WTC11 (cell line): ENCODE measurements around the gene TEKT2. TPM values are rescaled to one million over a fixed set of nuclear protein-coding genes. Genes with fewer than 3 reads are reported as not detected.

Experiments
- ATAC-seq: fragments of 200-7000 bp; cut with Tn5 transposase; 2 replicates; pipeline ENCODE4 v1.10.0; 2021; ENCODE audit warnings: mild to moderate bottlenecking, moderate library complexity
- CTCF ChIA-PET: fragments of 300-600 bp; sonication (Branson Sonifier 250); formaldehyde crosslinking; loops from one replicate; lab custom pipeline; 2021; ENCODE audit warnings: antibody characterized with exemption; lab: Charles Lee
- POLR2A ChIA-PET: fragments of 350-600 bp; sonication (Branson Sonifier 250); formaldehyde crosslinking; loops from one replicate; lab custom pipeline; 2021; ENCODE audit warnings: antibody characterized with exemption; lab: Charles Lee
- DNase-seq: peaks from one replicate; pipeline ENCODE4 v3.0.0; 2021; ENCODE audit warnings: low spot score
- H3K27ac Mint-ChIP-seq: 2 replicates; pipeline ENCODE4 v1.8.0; 2021; ENCODE audit warnings: mixed read lengths
- H3K27me3 Mint-ChIP-seq: 2 replicates; pipeline ENCODE4 v1.8.0; 2021; ENCODE audit warnings: low read depth, mild to moderate bottlenecking, moderate library complexity, mixed read lengths
- H3K36me3 Mint-ChIP-seq: 2 replicates; pipeline ENCODE4 v1.8.0; 2021; ENCODE audit warnings: mixed read lengths
- H3K4me1 Mint-ChIP-seq: 2 replicates; pipeline ENCODE4 v1.8.0; 2022; ENCODE audit warnings: mixed read lengths
- H3K4me3 Mint-ChIP-seq: 2 replicates; pipeline ENCODE4 v1.8.0; 2021; ENCODE audit warnings: mild to moderate bottlenecking, moderate library complexity, mixed read lengths
- H3K9me3 Mint-ChIP-seq: 2 replicates; pipeline ENCODE4 v1.8.0; 2021; ENCODE audit warnings: mixed read lengths
- CBFB ChIP-seq: sonication (generic); formaldehyde crosslinking; IDR thresholded peaks from 2 replicates; pipeline ENCODE4 v1.8.1; 2022; ENCODE audit warnings: mild to moderate bottlenecking, low read depth, missing genetic modification reagents
- FOXK1 ChIP-seq: sonication (generic); formaldehyde crosslinking; IDR thresholded peaks from 2 replicates; pipeline ENCODE4 v1.8.0; 2022; ENCODE audit warnings: mild to moderate bottlenecking, moderate library complexity, missing genetic modification reagents
- IRF2 ChIP-seq: sonication (generic); formaldehyde crosslinking; IDR thresholded peaks from 2 replicates; pipeline ENCODE4 v1.8.0; 2022; ENCODE audit warnings: low read depth, missing genetic modification reagents, borderline replicate concordance
- RORB ChIP-seq: fragments of 250-450 bp; sonication (Bioruptor Pico); IDR thresholded peaks from 2 replicates; pipeline ENCODE4 v1.9.0; 2021; ENCODE audit warnings: mild to moderate bottlenecking
- USF2 ChIP-seq: sonication (generic); formaldehyde crosslinking; IDR thresholded peaks from 2 replicates; pipeline ENCODE4 v1.8.1; 2023; ENCODE audit warnings: mild to moderate bottlenecking, missing genetic modification reagents, moderate library complexity
- ZNF532 ChIP-seq: fragments of 250-450 bp; sonication (Bioruptor Pico); IDR thresholded peaks from 2 replicates; pipeline ENCODE4 v1.9.0; 2021; ENCODE audit warnings: mild to moderate bottlenecking, borderline replicate concordance
- total RNA-seq: library from RNA; stranded (reverse); gene quantifications from 3 replicates; pipeline ENCODE4 v1.2.3, GENCODE V29; 2021
- TF ChIP-seq, protein P1 (sequence below): sonication (generic); formaldehyde crosslinking; IDR thresholded peaks from 2 replicates; pipeline ENCODE4 v1.8.0; 2022; ENCODE audit warnings: missing genetic modification reagents
- TF ChIP-seq, protein P2 (sequence below): sonication (generic); formaldehyde crosslinking; IDR thresholded peaks from 2 replicates; pipeline ENCODE4 v1.8.0; 2022; ENCODE audit warnings: mild to moderate bottlenecking, missing genetic modification reagents

Gene TEKT2
- total RNA-seq, 1 experiment from 2014 or later: 1.9 TPM

GRCh38 chr1:36094621-36095061, 10.7 kb downstream of the TEKT2 start (continued):
- TF ChIP-seq, protein P1, sequence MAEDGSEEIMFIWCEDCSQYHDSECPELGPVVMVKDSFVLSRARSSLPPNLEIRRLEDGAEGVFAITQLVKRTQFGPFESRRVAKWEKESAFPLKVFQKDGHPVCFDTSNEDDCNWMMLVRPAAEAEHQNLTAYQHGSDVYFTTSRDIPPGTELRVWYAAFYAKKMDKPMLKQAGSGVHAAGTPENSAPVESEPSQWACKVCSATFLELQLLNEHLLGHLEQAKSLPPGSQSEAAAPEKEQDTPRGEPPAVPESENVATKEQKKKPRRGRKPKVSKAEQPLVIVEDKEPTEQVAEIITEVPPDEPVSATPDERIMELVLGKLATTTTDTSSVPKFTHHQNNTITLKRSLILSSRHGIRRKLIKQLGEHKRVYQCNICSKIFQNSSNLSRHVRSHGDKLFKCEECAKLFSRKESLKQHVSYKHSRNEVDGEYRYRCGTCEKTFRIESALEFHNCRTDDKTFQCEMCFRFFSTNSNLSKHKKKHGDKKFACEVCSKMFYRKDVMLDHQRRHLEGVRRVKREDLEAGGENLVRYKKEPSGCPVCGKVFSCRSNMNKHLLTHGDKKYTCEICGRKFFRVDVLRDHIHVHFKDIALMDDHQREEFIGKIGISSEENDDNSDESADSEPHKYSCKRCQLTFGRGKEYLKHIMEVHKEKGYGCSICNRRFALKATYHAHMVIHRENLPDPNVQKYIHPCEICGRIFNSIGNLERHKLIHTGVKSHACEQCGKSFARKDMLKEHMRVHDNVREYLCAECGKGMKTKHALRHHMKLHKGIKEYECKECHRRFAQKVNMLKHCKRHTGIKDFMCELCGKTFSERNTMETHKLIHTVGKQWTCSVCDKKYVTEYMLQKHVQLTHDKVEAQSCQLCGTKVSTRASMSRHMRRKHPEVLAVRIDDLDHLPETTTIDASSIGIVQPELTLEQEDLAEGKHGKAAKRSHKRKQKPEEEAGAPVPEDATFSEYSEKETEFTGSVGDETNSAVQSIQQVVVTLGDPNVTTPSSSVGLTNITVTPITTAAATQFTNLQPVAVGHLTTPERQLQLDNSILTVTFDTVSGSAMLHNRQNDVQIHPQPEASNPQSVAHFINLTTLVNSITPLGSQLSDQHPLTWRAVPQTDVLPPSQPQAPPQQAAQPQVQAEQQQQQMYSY (CRISPR knock-in tag): no peak

GRCh38 chr1:36095760-36096405, 12.0 kb downstream of the TEKT2 start:
- H3K4me1 Mint-ChIP-seq: peaks cover 16% of the 10 kb centered on the region
- H3K9me3 Mint-ChIP-seq: no peaks in the 10 kb centered on the region
- peak overlapping the region; percentile 87; the same call in 1 of the 2 replicates for H3K27ac Mint-ChIP-seq
- CTCF ChIA-PET: interaction anchor here (1.3 to 3.9 kb wide), 19 partner anchors 11 to 273 kb away, joined by 3 to 142 read pairs (median 10); partner anchors contain the start of genes AGO1, AGO3, EVA1B and SH3D21
- no peaks in the 10 kb centered on the region for H3K27me3 Mint-ChIP-seq
- no peak overlapping the region for H3K4me3 Mint-ChIP-seq
- no peak for ATAC-seq
- TF ChIP-seq IRF2 (CRISPR knock-in tag): no peak
- no peak for TF ChIP-seq RORB
- no peak for DNase-seq
- peaks cover 24% of the 10 kb centered on the region for H3K36me3 Mint-ChIP-seq
- POLR2A ChIA-PET: interaction anchor here (1.4 to 2.3 kb wide), 2 partner anchors 12 to 39 kb away, joined by 6 to 8 read pairs; partner anchors contain the start of gene TEKT2

DNA sequence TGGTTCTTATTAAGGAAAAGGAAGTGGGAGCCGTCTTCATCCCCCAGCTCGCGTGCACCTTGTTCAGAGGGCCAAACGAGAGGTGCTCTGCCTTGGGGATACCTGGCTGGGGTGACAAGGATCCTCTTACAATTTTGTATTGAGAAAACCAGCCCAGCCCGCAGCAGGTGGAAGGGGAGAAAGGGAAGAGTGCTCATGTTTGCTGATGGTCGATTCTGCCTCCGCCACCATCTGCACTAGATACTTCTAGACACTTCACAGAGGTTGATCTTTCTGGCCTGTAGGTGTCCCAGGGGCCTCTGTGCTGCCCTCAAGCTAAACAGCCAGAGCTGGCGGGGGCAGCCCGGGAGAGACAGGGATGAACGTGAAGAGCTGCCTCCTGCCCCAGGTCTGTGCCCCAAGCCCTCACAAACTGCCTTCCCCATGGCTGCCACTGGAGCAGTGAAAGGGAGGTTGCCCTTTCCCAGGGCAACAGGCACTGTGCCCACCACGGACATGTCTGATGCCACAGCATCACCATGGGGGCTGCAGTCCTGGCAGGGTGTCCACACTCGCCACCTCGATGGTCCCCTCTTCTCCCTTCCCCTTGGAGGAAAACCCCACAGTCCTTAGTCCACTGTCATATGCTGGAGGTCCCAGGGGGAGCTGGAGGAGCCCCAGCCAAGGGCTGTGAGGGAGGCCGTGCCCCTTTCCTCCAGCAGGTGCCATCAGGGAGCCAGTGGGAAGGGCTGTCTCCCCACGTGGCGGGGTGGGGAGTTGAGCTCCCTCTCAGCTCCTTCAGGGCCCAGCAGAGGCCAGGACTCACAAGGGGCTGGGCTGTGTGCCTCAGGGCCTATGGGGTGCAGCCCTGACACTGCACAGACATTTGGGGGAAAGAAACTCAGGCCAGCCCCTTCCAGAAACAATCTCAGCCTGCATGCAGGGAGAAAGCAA, 12.9 kb downstream of the TEKT2 start:
- H3K27ac Mint-ChIP-seq: peak overlapping the region; percentile 90; the same call in 1 of the 2 replicates
- H3K4me1 Mint-ChIP-seq: peaks cover 16% of the 10 kb centered on the region
- DNase-seq (peak; percentile 71), ATAC-seq (peak; percentile 85)
- TF ChIP-seq FOXK1 (no peak), USF2 (CRISPR knock-in tag) (peak; percentile 61), ZNF532 (CRISPR knock-in tag) (no peak), IRF2 (CRISPR knock-in tag) (no peak), CBFB (no peak)
- TF ChIP-seq, protein P2, sequence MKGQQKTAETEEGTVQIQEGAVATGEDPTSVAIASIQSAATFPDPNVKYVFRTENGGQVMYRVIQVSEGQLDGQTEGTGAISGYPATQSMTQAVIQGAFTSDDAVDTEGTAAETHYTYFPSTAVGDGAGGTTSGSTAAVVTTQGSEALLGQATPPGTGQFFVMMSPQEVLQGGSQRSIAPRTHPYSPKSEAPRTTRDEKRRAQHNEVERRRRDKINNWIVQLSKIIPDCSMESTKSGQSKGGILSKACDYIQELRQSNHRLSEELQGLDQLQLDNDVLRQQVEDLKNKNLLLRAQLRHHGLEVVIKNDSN: peak; percentile 43; the same call in 1 of the 2 replicates
- CTCF ChIA-PET: interaction anchor here (0.5 to 3.9 kb wide), 49 partner anchors 8 to 1049 kb away, joined by 3 to 142 read pairs (median 6); partner anchors contain the start of genes AGO1, AGO3, CLSPN and EVA1B
- POLR2A ChIA-PET: interaction anchor here (1.4 to 2.3 kb wide), 2 partner anchors 12 to 38 kb away, joined by 6 to 8 read pairs; partner anchors contain the start of gene TEKT2
- no peaks in the 10 kb centered on the region for H3K27me3 Mint-ChIP-seq
- H3K9me3 Mint-ChIP-seq: no peaks in the 10 kb centered on the region
- H3K4me3 Mint-ChIP-seq: no peak overlapping the region
- peaks cover 22% of the 10 kb centered on the region for H3K36me3 Mint-ChIP-seq
